HG02759 (cell line): ENCODE results near the gene GRM7.

Experiments
- ATAC-seq: cut with Tn5 transposase; IDR thresholded peaks from one replicate; pipeline ENCODE4 v1.9.1; 2021; ENCODE audit warnings: mild to moderate bottlenecking, moderate library complexity; ENCODE audit not compliant: unreplicated experiment

Gene GRM7

DNA sequence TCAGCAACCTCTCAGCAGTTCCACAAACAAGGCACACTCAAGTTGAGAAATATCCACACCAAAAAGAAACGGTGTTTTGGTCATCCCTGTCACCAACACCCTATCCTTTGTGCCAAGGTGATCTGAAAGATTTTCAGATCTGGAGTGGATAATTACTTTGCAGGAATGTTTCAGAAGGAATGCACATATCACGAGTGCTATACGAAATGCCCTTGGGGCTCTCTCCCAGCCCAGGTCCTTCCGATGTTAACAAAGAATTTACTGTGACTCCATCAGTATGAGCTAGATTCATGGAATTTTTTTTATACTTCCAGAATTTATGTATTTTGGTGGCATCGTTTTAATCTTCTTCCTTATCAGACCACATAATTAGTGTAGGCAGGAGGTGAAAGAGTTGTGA, 105.0 kb downstream of the GRM7 start:
- no peak for ATAC-seq

DNA sequence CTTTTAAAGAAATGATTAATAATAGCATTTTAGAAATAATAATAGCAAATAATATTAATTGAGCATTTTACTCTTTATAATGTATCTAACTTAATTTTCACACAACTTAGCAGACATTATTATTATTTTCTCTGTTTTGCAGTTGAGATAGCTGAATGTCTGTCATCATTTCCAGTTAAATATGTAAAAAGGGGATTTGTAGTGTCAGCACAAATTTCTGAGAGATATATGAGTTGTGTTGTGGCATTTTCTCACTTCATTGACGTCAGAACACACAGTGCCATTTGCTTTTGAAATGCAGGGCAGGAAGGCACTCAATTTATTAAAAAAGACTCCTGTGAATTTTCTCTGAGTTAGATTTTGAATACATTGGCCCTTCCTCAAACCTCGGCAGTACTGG, 111.0 kb downstream of the GRM7 start:
- no peak for ATAC-seq

DNA sequence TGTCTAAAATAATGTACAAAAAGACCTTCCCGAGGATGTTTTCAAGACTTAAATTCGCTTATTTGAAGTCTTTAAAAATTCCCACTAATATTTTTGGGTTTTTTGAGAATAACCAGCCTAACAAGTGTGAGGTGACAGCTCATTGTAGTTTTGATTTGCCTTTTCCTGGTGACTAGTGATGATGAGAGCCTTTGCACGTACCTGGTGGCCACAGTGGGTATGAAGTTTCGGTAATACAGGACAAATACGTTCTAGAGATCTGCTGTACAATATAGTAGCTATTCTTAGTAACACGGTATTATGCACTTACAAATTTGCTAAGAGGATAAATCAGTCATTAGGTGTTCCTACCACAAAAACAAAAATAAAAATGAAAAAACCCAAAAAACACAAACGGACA, 124.9 kb downstream of the GRM7 start:
- no peak for ATAC-seq

DNA sequence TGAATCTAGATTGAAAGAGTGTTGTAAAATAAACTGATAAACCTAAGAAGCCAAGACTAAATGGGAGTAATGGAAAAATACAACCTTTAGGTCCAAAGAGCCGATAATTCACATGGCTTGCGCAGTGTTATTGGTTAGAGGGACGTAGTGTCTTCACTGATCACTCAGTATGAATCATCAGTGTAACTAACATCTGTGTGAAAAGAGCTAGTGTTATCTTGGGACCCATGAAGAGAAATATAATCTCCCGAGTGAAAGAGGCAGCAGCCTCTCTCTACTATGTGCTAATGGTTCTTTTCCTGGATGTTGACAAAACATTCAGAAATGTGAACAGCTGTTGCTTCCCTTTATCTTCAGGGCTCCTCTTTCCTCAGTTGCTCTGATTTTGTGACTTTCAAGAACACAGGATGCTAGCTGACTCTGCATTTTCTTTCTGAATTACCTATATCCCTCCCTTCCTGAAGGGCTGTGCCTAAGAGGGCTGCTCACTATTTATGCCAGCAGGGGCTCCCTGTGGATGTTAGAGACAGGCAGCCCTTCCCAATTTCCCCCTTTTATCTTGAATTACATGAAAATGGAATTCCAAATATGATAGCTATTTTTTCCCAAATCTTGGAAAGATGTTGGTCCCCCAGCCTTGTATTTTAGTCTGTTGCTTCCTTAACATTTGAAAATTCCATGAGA, 128.8 kb downstream of the GRM7 start:
- no peak for ATAC-seq

DNA sequence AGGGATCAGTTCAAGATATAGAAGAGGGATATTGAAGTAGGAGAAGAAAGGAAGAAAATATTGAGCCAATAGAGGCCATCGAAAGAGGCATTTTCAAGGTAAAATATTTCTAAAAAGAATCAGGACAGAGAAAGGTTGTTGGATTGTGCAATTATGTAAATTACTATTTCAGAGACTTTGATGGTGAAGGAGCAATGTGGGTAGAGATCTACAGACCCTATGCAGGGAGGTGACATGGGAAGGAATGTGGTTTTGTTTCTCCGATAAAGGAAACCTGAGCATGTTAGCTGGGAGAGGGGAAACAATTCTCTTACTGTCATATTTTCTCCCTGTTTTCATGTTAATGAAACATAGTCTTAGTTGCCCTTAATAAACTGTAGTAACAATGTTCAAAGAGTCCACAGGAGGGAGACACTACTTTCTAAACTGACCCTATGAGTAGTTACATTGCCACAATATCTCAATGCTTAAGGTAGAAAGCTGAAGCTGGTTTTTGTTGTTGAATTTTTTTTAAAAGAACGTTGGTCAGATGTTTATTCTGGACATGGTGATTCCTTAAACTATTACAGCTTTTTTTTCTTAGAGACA, 133.3 kb downstream of the GRM7 start:
- no peak for ATAC-seq

DNA sequence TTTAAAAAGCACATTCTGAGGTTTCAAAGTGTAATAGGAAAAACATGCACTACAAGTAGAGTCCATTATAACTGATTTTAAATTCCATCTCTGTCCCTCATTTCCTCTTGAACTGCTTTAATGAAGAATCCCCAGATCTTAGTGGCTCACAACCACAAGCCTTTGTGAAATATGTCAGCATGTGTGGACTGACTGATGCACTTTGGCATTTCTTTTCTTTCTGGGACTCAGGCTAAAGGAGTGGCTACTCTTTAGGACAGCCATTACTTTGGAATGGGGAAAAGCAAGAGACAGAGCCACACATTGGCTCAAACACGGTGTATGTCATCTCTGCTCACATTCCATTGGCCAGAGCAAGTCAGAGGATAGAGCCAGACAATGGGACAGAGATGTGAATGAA, 139.6 kb downstream of the GRM7 start:
- ATAC-seq: no peak

DNA sequence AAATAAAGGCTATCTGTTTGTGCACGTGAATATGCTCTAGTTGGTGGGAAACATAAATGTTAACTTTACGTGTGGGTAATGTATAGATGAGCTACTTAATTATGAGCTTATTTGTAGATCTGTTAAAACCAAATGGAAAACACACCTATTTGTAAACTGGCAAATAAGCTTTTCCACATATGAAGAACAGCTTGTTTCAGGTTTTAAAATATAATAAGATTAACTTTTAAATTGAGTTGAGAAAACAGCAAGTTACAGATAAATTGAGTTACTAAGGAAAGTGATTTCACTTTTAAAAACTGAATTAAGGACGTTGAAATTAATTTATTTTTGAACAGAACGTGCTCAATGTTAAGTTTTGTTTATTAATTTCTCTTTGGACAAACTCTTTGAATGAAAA, 140.5 kb downstream of the GRM7 start:
- no peak for ATAC-seq

DNA sequence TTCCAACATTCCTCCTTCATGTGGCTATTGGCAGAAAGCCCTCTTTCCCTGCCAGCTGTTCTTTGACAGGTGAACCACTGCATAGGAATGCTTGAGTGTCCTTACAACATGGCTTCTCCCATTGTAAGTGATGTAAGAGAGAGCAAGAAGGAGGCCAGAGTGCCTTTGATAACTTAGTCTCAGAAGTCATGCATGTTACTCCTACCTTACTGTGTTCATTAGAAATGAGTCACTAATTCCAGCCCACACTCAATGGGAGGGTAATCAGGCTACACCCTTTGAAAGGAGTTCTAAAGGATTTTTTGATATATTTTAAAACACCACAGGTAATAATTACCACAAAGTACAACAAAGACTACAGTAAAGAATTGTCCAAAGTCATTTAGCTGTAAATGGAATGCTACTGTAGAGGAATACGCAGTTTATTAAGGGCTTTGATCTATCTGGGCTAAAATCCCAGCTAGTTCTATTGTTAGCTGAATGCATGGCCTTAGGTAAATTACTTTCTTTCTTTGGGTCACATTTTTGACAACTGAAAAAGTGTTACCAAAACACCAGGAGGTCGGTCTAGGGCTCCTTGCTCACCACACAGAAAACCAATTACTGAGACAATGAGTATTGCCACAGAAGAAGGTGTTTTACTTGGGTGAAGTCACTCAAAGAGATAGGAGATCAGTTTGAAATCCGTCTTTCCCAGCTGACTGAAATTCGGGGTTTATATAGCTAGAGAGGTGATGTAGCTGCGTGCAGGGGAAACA, 154.9 kb downstream of the GRM7 start:
- no peak for ATAC-seq

DNA sequence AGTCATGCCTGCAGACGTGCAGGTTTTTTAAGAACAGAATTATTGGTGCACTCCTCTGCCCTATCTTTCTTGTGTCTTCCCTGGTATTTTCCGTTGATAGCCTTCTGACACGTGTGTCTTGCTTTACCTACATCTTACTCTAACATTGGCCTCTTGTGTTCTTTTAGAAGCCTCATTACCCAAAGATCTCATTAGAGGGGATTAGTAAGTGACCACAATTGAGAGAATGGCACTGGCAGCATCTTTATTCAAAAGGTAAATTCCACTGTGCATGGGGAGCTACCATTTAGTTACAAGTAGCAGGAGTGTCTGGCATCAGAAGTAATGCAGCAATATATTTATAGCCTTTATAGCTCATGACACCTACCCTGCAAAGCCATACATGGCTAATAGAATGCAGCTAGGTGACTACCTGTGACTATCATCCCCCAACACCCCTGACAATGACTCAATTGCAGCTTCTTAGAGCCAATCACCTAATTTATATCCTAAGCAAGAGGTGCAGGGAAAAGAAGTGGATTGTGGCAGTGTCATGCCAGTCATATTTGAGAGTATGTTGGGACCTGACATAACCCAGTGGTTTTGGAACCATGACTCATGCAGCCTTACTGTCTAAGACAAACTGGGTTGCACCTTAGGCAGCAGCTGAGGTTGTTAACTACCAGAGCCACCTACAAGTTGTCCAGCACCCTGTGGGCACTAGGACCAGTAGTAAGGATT, 164.8 kb downstream of the GRM7 start:
- no peak for ATAC-seq

DNA sequence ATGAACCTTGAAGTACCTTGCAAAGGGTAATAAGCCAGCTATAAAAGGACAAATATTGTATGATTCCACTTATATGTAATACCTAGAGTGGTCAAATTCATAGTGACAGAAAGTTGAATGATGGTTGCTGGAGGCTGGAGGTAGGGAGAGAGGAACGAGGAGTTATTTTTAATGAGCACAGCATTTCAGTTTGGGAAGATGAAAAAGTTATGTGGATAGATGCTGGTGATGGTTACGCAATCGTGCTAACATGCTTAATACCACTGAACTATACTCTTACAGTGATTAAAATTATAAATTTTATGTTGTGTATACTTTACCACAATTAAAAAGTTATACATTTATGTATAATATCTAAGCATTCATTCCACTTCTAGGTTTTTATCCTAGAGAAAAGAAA, 168.6 kb downstream of the GRM7 start:
- ATAC-seq: no peak

DNA sequence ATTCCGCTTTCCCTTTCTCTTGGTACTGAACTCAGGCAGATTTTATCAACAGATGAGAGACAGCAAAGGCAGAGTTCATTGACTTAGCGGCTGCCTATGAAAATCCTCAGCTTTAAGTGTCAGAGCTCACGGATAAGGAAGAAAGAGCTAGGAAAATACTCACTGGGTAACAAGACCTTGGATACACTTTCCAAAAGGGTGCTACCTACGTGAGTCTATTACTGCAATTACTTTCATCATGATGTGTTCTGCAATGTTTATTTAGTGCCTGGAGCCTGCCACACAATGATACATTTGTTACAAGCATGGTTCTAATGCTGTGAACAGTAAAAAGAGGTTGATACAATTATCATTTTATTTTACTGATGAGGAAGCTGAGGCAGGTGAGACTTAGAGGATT, 177.5 kb downstream of the GRM7 start:
- no peak for ATAC-seq

DNA sequence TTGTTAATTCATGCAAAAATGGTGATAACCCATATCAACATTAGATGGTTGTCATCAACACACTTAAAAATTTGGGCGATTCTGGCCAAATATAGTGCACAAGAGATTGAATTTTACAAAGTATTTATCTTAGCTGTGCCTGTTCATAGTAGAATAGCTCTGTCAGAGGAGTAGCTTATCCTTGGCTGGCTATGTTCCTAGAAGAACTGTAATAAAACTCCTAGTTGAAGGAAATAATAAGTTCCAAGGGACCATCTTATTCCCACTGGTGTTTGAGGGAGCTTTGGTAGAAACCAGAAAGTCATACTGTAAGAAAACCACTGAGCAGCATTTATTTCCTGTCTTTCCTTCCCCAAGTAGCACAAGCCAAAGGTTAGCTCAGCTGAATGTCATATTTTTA, 201.8 kb downstream of the GRM7 start:
- no peak for ATAC-seq

DNA sequence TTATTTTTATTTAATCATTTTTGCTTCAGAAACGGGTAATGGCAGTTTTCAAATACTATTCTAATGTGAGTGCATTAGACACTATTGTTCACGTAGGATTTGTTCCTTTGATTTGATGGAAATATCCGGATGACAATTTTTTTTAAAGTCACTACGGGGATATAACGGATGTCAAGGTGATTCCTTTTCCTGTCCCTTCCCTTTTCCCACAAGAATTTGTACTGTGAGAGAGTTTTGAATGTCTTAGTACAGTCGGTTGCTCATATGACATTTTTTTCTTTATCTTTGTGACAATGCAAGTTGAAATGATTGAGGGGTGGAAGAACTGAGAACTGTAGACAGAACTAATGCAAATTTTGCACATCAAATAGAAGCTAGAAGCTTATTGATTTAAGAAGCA, 209.5 kb downstream of the GRM7 start:
- ATAC-seq: no peak

DNA sequence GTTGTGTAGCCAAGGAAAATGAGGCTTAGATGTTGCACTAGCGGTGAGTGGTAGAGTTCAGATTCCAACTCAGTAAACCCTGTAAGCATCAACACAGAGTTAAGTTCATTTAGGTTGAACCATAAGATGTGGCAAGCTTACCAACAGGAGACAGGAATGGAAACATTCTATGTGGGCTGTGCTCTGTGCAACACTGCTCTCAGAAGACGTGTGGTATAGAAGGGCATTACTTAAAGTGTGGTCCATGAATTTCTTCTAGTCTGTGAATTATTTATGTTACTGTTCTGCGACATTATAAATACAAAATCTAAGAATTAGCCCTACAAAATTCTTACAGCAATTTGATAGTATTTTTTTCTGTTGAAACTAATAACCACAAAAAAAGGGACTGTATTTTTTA, 213.3 kb downstream of the GRM7 start:
- no peak for ATAC-seq

DNA sequence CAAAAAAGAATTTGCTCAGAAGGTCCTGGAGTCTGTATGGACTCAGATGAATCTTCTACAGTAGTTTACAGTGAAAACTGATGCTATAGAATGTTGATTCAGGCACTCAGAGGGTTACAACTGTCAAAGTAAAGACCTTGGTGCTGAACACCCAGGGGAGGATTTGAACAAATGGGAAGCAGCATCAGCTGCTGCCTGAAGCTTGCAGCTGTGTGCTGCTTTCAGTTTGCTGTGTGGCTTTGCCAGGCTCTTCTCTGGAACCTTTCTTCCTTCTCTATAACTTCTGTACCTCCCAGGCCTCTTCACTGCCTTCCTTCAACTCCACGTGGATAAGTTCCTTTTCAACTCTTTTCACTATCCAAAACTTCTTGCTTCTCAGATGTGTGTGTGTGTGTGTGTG, 214.2 kb downstream of the GRM7 start:
- ATAC-seq: no peak

DNA sequence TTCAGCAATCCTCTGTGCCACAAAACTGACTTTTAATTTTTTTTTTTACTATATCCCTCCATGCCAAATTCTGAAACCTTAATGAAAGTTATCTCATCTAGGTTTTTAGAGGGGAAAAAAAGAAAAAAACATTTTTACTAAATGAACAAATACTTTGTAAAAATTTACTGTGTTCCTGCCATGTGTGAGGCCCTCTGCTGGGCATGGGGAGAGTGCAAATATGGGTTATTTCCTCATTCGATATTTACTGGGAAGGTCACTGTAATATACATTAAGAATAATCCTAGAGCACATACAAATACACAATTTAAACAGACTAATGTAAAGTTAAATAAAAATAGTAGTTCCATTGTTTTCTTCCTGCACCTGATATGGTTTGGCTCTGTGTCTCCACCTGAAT, 215.0 kb downstream of the GRM7 start:
- no peak for ATAC-seq

DNA sequence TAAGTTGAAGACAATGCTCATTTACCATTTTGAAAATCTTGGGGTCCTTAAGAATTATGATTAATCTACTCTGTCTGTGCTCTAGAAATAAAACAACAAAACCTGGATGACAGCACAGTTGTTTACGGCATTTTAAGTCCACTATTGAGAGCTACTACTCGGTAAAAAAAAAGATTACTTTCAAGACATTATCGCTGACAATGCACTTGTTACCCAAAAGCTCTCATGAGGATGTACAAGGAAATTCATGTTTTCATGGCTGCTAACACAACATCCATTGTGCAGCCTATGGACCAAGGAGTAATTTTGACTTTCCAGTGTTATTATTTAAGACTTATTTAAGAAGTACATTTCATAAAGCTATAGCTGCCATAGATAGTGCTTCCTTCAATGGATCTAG, 221.3 kb downstream of the GRM7 start:
- no peak for ATAC-seq

DNA sequence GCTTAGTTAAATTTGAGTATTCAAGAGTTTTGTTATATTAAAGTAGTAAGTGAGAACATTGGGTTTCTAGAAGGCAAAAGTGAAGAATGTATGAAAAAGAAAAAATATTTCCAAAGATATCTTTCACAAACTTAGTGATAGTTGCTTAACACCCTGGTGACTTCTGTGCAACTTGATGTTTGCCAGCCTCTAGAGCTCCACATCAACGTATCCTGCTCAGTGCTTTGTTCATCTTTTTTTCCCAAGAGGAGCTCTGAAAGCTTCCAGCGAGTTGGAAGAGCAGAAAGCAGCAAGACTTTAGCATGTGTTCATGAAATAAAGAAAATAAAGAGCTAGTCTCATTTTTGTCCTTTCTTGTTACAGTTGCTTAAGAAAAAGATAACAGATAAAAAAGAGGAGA, 225.5 kb downstream of the GRM7 start:
- no peak for ATAC-seq

DNA sequence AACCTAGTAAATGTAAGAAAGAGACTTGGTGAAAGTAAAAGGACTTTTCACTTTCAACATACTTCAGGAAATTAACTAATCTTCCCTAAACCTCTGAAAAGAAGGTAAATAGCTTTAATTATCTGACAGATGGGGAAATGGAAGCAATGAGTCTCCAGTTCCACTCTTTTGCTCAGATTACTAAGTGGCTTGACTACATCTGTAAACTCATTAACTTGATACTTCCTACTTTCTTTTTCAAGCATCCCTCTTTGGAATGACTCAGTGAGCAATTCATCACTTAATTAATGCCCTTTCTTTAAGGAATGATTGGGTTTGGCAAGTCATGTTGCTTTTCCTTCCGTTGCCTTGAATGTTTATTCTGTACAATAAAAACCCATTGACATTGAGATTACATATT, 234.2 kb downstream of the GRM7 start:
- no peak for ATAC-seq

DNA sequence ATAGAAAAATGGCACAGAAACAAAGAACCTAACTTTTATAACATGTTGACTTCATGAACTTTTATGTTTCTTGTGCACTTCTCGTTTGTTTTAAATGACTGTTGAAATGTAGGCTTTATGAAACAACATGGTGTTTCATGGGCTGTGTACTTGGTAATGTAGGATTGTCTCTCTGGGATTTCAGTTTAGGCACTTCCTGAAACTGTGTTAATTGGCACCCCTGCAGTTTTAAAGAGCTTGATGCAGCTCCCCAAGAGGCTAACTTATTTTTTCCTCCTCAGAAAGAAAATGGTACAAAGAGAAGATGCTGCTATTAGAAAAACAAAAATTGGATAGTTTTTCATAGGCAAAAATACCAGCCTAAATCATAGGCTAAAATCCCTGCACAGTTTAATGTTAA, 239.2 kb downstream of the GRM7 start:
- no peak for ATAC-seq

DNA sequence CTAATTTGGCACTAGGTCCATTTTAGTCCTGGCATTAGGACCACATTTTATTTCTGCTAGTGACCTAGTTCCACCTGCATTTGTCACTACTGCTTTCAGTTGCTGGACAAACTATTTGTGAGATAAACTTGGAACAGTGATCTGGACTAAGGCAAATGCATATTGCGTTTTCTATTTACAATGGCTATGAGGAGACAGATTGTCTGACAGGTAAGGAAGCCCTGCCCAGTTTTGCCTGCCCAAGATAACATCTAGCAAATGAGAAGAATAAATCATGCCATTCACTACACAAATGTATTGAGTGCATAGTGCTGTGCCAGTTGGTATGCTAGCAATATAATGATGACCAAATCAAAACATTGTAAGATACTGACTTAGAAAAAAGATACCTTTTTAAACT, 245.7 kb downstream of the GRM7 start:
- ATAC-seq: no peak

DNA sequence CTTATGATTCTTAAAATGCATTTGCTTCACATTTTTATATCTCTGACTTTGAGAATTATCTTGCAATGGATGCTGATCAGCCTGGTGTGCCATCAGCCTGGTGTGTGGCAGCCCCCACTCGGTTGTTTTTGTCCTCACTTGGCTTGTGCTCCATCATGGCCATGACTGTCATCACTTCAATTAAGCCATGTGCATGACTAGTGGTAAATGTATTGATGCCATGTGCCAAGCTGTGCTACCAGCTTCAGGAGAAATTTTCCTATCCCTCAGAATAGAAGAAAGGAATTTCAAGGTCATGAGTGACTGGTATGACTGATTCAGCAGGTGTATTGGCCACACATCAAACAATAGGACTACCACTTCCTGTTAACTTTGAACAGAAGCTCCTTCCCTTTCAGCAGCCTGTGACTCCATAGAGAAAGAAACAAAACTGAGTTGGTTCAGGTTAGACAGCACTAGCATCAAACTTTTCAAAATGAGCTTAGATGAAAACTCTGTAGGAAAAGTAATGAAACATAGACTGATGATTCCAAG, 251.7 kb downstream of the GRM7 start:
- ATAC-seq: no peak
